ENCODE measurements around the gene LCTL. TPM values are rescaled to one million over a fixed set of nuclear protein-coding genes. Genes with fewer than 3 reads are reported as not detected.
A peak's percentile ranks its signal among the peaks of the same experiment; 100 is the strongest.

LCTL gene
- total RNA-seq, 1 donor from 2014 or later = not detected

DNA sequence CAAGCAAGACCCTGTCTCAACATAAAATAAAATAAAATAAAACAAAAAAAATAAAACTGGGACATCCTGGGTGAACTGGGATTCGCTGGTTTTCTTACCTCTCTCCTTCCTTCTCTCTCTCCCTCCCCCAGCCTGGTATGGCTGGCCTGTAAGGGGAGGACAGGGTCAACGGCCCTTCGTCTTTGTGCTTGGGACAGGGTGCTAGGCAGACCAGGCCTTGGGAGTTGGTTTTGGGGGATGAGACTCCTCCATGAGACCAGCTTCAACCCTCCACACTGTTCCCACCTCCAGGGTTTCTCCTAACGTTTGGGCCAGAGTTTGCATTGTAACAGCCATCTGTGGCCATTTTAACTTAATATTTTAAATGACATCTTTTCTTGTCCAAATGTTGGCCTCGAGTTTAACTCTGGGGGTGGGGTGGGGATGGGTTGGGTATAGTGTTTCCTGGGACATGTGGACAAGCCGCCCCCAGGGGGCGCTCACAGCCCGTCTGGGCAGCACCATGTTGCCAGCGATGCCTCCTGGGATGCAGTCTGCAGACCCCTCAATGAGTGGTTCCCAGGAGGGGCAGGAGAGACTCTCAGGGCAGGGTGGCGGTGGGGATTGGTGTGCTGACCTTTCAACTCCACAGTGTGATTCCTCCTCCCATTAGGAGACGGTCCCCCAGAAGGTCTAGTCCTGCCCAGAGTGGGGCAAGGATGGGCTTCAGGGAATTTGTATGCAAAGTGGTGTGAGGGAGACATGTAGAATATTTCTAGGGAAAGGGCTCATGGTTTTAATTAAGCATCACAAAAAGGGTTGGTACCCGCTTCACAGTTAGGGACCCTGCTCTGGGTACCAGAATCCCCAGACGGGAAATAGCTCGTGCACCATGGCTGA is 37.7 kb upstream of the LCTL start:
- H3K4me3 Mint-ChIP-seq (ENCODE audit: unreplicated experiment) = no peak overlapping the region
- TF ChIP-seq, protein P1, sequence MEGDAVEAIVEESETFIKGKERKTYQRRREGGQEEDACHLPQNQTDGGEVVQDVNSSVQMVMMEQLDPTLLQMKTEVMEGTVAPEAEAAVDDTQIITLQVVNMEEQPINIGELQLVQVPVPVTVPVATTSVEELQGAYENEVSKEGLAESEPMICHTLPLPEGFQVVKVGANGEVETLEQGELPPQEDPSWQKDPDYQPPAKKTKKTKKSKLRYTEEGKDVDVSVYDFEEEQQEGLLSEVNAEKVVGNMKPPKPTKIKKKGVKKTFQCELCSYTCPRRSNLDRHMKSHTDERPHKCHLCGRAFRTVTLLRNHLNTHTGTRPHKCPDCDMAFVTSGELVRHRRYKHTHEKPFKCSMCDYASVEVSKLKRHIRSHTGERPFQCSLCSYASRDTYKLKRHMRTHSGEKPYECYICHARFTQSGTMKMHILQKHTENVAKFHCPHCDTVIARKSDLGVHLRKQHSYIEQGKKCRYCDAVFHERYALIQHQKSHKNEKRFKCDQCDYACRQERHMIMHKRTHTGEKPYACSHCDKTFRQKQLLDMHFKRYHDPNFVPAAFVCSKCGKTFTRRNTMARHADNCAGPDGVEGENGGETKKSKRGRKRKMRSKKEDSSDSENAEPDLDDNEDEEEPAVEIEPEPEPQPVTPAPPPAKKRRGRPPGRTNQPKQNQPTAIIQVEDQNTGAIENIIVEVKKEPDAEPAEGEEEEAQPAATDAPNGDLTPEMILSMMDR (IDR thresholded peaks at IDR 0.05; ENCODE audit: partially characterized antibody, unreplicated experiment) = peak; percentile 89
- no peak overlapping the region for H3K27ac Mint-ChIP-seq (ENCODE audit: unreplicated experiment)

GRCh38 chr15:66601521-66601920 is 35.7 kb upstream of the LCTL start:
- Mint-ChIP-seq H3K36me3 (ENCODE audit: unreplicated experiment) (no peaks in the 10 kb centered on the region), H3K27ac (ENCODE audit: unreplicated experiment) (no peak overlapping the region), H3K4me1 (ENCODE audit: low read depth, unreplicated experiment) (no peaks in the 10 kb centered on the region), H3K4me3 (ENCODE audit: unreplicated experiment) (no peak overlapping the region), H3K27me3 (ENCODE audit: unreplicated experiment) (peaks cover 2% of the 10 kb centered on the region), H3K9me3 (ENCODE audit: unreplicated experiment) (no peaks in the 10 kb centered on the region)
- TF ChIP-seq, protein P1 (IDR thresholded peaks at IDR 0.05; ENCODE audit: partially characterized antibody, unreplicated experiment) = no peak
- DNase-seq = no peak

More for the DNA sequence above, 37.7 kb upstream of the LCTL start:
- Mint-ChIP-seq H3K4me1 (ENCODE audit: low read depth, unreplicated experiment) (no peaks in the 10 kb centered on the region), H3K9me3 (ENCODE audit: unreplicated experiment) (no peaks in the 10 kb centered on the region), H3K36me3 (ENCODE audit: unreplicated experiment) (no peaks in the 10 kb centered on the region), H3K27me3 (ENCODE audit: unreplicated experiment) (peaks cover 3% of the 10 kb centered on the region)
- peak; percentile 78 for DNase-seq

- TF ChIP-seq, protein P1 (IDR thresholded peaks at IDR 0.05; ENCODE audit: partially characterized antibody, unreplicated experiment) = no peak
- no peaks in the 10 kb centered on the region for H3K9me3 Mint-ChIP-seq (ENCODE audit: unreplicated experiment)
- no peaks in the 10 kb centered on the region for H3K36me3 Mint-ChIP-seq (ENCODE audit: unreplicated experiment)
- H3K4me1 Mint-ChIP-seq (ENCODE audit: low read depth, unreplicated experiment) = no peaks in the 10 kb centered on the region
- H3K27me3 Mint-ChIP-seq (ENCODE audit: unreplicated experiment) = peaks cover 2% of the 10 kb centered on the region
- no peak overlapping the region for H3K4me3 Mint-ChIP-seq (ENCODE audit: unreplicated experiment)
- no peak for DNase-seq
- H3K27ac Mint-ChIP-seq (ENCODE audit: unreplicated experiment) = no peak overlapping the region
These were observed 34.4 kb upstream of the LCTL start for GRCh38 chr15:66600240-66600627.

GRCh38 chr15:66599536-66600239 is 33.9 kb upstream of the LCTL start:
- Mint-ChIP-seq H3K4me3 (ENCODE audit: unreplicated experiment) (no peak overlapping the region), H3K36me3 (ENCODE audit: unreplicated experiment) (no peaks in the 10 kb centered on the region), H3K4me1 (ENCODE audit: low read depth, unreplicated experiment) (no peaks in the 10 kb centered on the region), H3K27ac (ENCODE audit: unreplicated experiment) (no peak overlapping the region), H3K9me3 (ENCODE audit: unreplicated experiment) (no peaks in the 10 kb centered on the region), H3K27me3 (ENCODE audit: unreplicated experiment) (peaks cover 2% of the 10 kb centered on the region)
- no peak for DNase-seq
- TF ChIP-seq, protein P1 (IDR thresholded peaks at IDR 0.05; ENCODE audit: partially characterized antibody, unreplicated experiment) = no peak

All from glutamatergic neuron (in vitro differentiated cells).